HG02852 (cell line): ENCODE results near the gene PTK6.

Source experiments
- ATAC-seq: cut with Tn5 transposase; IDR thresholded peaks from one replicate; pipeline ENCODE4 v1.9.1; 2021; ENCODE audit warnings: mild to moderate bottlenecking, moderate library complexity; ENCODE audit not compliant: unreplicated experiment

Gene PTK6

GRCh38 chr20:63497138-63497945 lies 39.8 kb downstream of the PTK6 start:
- no peak for ATAC-seq

GRCh38 chr20:63496596-63497120 lies 40.5 kb downstream of the PTK6 start:
- ATAC-seq, result no peak

GRCh38 chr20:63495741-63496595 lies 41.2 kb downstream of the PTK6 start:
- ATAC-seq, result no peak

GRCh38 chr20:63495167-63495720 lies 41.9 kb downstream of the PTK6 start:
- no peak for ATAC-seq

- ATAC-seq, result no peak
Measured at GRCh38 chr20:63494420-63495166, 42.6 kb downstream of the PTK6 start.

GRCh38 chr20:63494084-63494419 lies 43.1 kb downstream of the PTK6 start:
- ATAC-seq, result no peak

GRCh38 chr20:63493563-63494020 lies 43.6 kb downstream of the PTK6 start:
- no peak for ATAC-seq

GRCh38 chr20:63492982-63493381 lies 44.2 kb downstream of the PTK6 start:
- no peak for ATAC-seq

GRCh38 chr20:63492518-63492917 lies 44.7 kb downstream of the PTK6 start:
- ATAC-seq, result no peak

GRCh38 chr20:63491635-63492230 lies 45.4 kb downstream of the PTK6 start:
- no peak for ATAC-seq

GRCh38 chr20:63491078-63491477 lies 46.1 kb downstream of the PTK6 start:
- no peak for ATAC-seq

- no peak for ATAC-seq
Measured at GRCh38 chr20:63490416-63490815, 46.8 kb downstream of the PTK6 start.

GRCh38 chr20:63488315-63489251 lies 48.6 kb downstream of the PTK6 start:
- ATAC-seq, result no peak

- ATAC-seq, result no peak
Measured at GRCh38 chr20:63487781-63488241, 49.4 kb downstream of the PTK6 start.

GRCh38 chr20:63487116-63487764 lies 49.9 kb downstream of the PTK6 start:
- ATAC-seq, result no peak

GRCh38 chr20:63486300-63486855 lies 50.8 kb downstream of the PTK6 start:
- ATAC-seq, result no peak

GRCh38 chr20:63484651-63485403 lies 52.3 kb downstream of the PTK6 start:
- ATAC-seq, result no peak

- no peak for ATAC-seq
Measured at GRCh38 chr20:63484236-63484635, 52.9 kb downstream of the PTK6 start.
